GM19193 (cell line): ENCODE measurements around the gene TTC7B.

ENCODE experiments used
- POLR2A ChIP-seq: IDR thresholded peaks from 4 replicates; pipeline ENCODE4 v1.6.1; 2011; ENCODE audit not compliant: insufficient read depth, insufficient read length; ENCODE audit errors: extremely low read depth

Gene TTC7B

DNA sequence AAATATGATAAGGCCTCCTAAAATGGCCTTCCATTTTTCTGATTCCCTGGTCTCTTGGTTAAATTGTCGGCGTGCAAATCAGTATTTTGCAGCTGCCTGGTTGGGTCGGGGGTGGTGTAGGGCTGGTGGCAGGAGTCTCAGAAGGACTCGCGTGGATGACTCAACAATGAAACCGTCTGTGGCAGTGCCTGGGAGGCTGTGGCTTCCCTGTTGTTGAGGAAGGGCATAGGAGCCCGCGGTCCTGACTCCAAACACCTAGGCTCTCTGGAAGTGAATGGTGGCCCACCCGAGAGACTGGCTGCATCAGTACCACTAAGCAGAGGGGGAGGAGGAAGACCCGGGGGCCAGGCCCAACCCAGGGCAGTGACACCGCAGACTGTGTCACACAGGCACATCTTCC, 207.9 kb downstream of the TTC7B start:
- no peak for TF ChIP-seq POLR2A

DNA sequence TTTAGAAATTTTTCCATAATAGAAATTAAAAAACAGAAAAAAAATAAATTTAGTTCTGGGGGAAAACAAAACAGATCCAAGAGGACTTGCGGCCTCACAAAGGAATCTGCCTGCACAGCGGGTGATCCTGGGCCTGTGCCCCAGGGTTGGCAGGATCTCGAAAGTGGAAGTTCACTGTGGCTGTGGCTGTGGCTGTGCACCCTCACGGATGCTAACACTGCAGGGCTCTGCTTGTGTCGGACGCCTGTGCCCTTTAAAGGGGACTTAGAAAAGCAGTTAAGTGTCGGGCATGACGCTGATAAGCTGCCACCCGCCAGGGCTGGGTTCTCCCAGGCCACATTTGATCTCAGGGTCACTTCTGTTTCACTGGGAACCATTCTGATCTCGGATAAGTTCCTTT, 209.1 kb downstream of the TTC7B start:
- TF ChIP-seq POLR2A, result no peak

DNA sequence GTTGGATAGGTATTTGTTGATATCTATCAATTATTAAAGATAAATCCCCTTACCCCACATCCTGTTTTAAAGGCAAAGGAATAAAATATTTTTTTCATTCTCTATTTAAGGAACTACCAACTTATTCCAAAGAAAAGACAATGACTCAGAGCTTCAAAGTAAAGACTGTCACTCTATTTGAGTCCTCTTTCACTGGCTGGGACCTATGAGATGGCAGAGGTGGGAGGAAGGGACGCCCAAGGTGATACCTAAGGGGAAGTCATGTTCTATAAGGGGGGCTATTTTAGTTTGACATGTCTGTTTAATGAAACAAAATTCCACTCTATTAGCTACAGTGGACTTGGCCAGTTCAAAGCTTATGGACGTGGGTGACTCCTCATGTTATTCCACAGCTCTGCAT, 209.8 kb downstream of the TTC7B start:
- TF ChIP-seq POLR2A, result no peak

DNA sequence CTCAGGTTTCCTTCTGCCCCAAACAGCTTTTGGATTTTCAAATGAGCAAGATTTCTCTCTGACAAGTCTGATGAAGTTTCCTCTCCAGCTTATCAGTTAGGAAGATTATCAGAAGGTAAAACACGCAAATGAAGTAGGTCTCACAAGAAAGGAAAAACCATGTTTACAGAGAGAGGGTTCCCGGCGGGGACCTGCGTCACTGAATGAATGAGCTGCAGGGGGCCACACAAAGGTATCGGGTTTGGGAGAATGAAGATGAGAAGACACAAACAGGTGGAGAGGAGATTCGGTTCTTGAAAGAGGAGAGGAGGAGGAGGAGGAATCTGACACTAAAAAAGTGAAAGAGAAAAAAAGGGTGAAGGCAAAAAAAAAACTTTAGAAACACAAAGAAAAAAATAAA, 210.8 kb downstream of the TTC7B start:
- TF ChIP-seq POLR2A, result no peak

DNA sequence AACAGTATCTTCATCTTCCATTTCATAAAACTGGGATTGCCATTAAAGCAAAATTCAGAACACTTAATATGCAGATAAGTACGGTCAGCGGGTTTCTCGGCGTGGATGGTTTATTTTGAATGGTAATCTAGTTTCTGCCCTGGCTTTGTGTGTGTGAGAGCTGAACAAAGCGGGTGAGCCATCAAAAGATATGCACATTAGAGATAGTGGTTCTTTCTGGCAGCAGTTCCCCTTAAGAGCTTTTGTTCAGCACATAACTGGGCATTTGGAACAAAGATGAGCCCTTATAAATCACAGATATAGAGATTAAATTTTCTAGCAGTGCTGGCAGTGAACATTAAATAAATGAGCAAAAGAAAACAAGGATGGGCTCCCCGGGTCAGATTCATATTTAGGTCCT, 211.9 kb downstream of the TTC7B start:
- TF ChIP-seq POLR2A, result no peak

DNA sequence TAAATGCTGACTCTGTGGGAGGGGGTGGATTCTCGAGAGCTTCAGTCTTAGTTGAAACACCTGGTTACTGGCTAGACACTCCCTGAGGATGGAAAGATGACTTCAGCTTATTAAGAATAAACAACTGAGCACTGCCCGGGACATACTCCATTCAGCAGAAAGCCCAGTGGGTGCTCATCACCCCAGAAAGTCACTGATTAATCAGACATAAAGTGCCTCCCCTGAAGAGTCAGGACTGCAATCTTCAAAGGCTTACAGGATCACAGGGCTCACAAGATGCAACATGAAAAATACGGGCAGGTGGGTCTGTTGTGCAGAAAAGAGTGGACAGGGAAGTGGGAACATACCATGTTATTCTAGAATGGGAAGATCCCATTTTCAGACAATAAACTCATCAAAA, 212.4 kb downstream of the TTC7B start:
- TF ChIP-seq POLR2A, result no peak

DNA sequence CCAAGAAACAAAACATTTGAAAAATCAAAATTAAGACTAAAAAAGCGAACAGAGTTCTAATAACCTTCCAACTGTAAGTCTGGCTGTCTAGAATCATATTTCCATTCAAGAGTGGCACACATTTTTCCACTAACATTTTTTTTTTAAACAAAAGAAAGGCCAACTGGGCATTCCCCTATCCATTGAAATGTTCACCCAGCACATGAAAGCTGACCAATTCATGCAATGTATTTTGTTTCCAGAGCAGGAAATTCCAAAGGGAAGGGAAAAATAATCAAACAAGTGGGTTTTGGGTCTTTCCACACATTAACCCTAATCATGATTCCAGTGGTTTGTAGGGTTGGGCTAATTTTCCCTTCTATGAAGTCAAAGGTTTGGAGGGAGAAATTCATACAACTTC, 212.9 kb downstream of the TTC7B start:
- TF ChIP-seq POLR2A, result no peak

DNA sequence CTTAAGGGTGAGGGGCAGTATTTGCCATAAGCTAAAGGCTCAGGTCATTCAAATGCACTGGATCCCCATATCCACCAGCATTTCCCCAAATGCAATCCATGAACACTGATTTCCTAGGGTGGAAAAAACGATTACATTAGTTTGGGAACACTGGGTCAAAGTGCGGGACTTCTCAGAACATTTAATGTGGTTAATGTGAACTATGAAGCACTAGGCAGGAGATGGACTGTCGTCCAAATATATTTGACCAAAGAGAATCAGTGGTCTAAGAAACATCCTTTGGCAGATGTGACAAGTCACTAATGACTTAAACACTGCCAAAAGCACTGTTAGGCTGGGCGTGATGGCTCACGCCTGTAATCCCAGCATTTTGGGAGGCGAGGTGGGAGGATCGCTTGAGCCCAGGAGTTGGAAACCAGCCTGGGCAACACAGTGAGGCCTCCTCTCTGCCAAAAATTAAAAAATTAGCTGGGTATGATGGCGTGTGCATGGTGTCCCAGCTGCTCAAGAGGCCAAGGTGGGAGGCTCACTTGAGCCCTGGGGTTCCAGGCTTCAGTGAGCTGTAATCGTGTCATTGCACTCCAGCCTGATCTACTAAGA, 214.0 kb downstream of the TTC7B start:
- TF ChIP-seq POLR2A, result no peak

DNA sequence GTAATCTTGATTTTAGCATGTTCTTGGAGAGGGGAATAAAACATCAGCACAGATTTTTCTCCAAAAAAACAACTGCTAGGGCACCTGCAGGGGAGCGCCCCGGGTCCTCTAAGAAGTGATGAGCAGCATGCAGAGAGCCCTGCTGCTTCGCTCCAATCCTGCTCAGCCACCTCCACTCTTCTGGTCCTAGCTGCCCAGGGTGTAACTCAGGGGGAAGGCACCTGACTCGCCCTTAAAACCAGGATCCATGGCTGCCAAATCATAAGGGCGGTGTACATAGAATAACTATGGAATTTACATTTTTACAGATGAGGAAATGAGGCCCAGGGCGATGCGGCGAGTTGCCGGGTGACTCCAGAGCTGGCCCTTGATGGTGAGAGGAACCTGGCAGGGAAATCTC, 214.7 kb downstream of the TTC7B start:
- no peak for TF ChIP-seq POLR2A

DNA sequence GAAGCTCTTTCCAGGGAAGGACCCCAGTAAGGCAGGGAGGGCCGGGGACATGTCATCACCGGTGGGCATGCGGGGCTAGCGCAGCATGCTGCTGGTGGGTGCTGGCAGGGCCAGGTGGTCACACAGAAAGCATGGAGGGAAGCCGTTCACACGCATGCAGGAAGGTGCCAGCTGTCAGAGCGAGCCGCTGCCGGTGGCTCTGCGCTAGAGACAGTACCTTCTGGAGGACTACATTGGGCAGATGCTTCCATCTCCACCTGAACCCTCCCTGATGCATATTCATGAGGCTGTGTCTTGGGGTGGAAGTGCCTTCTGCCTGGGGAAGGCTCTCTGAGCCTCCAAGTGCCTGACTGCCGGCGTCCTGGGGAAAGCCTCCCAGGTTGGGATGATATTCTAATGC, 215.6 kb downstream of the TTC7B start:
- TF ChIP-seq POLR2A, result no peak

DNA sequence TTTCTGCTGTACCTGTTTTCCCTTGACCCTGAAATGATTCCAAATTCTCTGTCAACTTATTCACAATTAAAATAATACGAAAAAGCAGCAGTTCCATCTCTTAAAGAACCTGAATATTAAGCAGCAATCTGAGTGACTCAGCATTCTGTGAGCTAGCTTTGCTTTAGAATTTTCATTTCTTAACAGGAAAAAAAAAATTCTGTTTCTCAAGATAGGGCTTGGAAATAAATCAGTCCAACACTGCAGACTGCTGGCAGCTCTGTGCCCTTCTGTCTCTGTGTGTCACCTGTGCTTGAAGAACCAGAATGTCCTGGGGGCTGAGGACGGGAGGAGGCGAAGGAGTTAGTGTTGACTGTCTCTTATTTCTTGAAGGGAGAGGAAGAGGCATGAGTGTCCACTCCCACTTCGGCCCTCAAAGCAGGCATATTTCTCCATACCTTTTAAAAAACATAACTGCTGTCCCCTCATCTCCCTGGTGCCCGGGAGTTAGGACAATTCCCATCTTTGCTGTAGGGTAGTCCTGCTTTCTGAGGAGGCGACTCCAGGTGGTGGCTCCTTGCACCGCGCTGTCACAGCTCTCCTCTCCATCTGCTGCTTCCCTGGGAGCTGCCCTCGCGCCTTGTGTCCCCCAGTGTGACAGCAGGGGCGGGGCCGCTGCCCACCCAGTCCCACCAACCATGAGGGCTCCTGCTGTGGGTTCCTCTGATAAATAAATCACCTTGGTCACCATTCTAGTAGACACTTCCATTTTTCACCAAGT, 216.3 kb downstream of the TTC7B start:
- no peak for TF ChIP-seq POLR2A

DNA sequence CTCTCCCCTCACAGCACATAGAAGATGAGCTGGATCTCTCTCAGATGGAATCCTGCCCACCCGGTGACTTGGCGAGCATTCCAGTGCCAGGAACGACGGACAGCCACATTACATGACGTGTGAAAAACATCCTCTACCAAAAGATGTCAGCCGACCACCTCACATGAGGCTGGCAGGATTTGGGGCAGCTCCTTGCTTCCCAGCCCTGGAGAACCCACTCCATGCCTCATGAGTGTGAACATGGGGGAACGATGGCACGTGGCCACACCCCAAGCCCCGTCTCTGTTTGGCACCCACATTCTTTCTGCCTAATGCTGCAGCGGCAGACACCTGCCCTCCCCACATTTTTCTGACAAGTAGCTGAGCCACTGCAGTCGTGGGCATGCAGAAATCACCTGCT, 216.9 kb downstream of the TTC7B start:
- no peak for TF ChIP-seq POLR2A

DNA sequence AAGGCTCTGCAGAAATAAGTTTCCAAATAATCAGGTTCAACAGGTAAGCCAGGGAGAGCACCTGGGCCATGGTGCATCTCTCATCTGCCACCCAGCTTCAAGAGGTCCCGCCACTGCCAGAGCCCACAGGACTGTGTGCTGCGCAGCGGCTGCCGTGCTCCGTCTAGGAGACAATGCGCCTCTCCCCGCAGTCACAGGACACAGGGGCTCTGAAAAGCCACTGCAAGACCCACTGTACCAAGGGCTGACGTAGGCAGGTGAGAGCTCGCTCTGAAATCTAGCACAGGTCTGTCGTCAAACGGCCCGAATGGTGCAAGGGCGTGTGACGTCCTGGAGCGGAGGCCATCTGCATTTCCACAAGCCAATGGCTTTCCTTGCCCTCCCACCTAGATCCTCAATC, 218.3 kb downstream of the TTC7B start:
- TF ChIP-seq POLR2A, result no peak

DNA sequence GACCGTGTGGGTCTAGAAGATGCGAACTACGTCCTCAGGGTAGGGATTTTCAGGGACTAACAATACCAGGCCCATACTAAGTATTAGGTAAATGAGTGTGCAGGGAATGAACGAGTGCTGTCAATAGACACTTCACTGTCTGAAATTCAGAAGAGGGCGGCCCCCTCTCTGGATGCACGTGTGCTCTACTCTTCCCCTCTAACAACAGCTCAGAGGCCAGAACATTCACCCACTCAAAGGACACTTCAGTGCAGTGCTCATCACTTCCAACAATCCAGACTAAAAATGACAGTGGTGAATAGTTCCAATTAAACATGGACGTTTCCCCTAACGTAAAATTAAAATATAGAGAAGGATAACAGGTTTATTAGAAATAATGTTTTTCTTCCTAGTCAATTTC, 219.5 kb downstream of the TTC7B start:
- no peak for TF ChIP-seq POLR2A

DNA sequence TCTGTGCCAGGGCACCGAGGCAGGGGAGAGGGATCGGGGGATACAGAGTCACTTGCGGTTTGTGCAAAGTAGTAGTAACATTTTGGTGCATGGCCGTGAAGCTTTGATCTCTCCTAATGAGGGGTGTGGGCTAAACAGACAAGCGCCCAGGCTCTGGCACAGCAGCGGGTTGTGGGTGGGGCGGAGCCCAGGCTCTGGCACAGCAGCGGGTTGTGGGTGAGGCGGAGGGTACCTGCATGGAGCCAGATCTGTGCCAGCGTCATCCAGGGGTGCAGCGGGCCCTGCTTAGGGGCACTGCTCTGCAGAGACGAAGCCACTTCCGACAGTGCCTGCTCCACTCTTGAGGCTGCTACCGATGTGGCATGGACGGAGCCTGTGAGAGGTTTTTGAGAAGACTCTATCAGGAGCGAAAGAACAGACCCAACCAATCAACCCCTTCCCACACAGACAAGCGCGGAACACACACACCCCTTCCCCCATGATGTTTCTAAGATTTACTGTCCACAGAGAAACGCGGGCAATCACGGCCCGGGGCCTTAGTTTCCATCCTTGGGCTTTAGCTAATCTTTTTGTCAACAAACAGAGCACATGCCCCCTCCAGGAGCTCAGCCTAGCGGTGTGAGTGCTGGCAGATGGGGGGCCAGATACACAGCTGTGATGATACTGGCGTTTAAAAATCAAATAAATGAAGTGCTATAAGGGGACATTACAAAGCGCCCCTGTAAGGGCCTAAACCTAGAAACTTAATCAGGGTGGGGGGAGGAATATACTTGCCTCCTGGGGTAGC, 222.8 kb downstream of the TTC7B start:
- TF ChIP-seq POLR2A, result no peak

DNA sequence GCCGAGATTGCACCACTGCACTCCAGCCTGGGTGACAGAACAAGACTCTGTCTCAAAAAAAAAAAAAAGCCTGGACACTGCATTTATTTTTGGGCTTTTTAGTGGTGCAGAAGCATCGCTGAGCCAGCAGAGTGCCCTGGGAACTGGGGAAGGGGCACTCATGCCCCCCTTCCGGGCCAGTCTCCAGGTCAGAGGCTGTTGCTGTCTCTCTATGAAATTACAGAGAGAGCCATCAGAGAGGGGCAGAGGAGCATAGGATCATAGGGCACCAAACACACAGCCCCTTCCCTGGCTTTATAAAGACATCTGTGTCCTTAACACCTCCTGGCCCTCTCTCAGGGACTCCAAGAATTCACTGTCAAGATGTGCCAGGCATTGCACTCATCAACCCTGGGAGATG, 223.6 kb downstream of the TTC7B start:
- TF ChIP-seq POLR2A, result no peak

DNA sequence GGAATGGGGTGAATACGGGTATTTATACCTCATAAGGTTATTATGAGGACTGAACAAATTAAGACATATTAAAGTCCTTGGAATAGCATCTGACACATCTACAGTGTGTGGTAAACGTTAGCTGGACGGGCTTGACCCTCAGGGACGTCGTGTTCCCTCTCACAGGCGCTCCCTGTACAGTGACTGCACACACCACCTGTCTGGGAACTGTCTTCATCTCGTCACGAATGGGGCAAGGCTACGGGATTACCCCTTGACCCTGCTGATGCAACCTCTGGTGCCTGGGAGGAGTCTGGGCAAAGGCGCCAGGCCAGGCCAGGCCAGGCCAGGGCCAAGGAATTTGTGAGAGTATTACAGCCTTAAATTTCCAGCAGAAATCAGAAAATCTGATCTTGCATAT, 228.3 kb downstream of the TTC7B start:
- TF ChIP-seq POLR2A, result no peak
